Stimulated activated naive B cell treated with anti-CD40 and anti-IgM and Interleukin-4, amounts not matched to agents 10 μg/mL and 1 μg/mL and 100 μg/mL, for 72 hours (primary cell): ENCODE measurements around the gene TTC39B.

Experiments used
- ATAC-seq, 2 donors: fragments of 150-1000 bp; cut with Tn5 transposase; replicated peaks; 2 replicates each; pipeline ENCODE4 v1.10.0; 2021; ENCODE audit warnings: moderate library complexity in 1 of 2
- DNase-seq: peaks from one replicate; pipeline ENCODE4 v3.0.0; 2021
- H3K27ac Mint-ChIP-seq: one replicate; pipeline ENCODE4 v1.8.0; 2022; ENCODE audit warnings: mild to moderate bottlenecking, mixed read lengths
- H3K27me3 Mint-ChIP-seq, 2 donors: one replicate each; pipeline ENCODE4 v1.8.0; 2022; ENCODE audit warnings: mixed read lengths in 2 of 2
- H3K36me3 Mint-ChIP-seq, 2 donors: one replicate each; pipeline ENCODE4 v1.8.0; 2022; ENCODE audit warnings: mixed read lengths in 2 of 2, mild to moderate bottlenecking in 1 of 2
- H3K4me1 Mint-ChIP-seq, 2 donors: one replicate each; pipeline ENCODE4 v1.8.0; 2022; ENCODE audit warnings: mixed read lengths in 2 of 2, mild to moderate bottlenecking in 1 of 2
- H3K4me3 Mint-ChIP-seq, 2 donors: one replicate each; pipeline ENCODE4 v1.8.0; 2022; ENCODE audit warnings: mild to moderate bottlenecking in 2 of 2, mixed read lengths in 2 of 2, moderate library complexity in 1 of 2
- H3K9me3 Mint-ChIP-seq, 2 donors: one replicate each; pipeline ENCODE4 v1.8.0; 2022; ENCODE audit warnings: mixed read lengths in 2 of 2, mild to moderate bottlenecking in 1 of 2

Gene TTC39B

DNA sequence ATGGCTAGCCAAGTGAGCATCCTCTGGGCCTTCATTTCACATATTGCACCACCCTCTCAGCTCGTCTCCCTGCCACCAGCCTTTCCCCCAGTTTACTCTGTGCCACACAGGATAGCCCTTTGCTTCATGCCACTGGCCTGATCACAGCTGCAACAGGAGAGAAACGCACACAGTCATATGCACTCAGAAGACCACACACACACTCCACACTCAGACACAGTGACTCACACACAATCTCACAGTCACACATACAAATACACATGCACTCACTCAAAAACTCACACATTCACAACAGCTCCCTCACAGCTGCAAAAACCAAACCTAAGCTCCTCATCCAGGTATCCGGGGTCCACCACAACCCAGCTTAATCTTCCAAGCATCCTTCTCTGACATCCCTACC is 38.7 kb downstream of the TTC39B start:
- DNase-seq: no peak
- Mint-ChIP-seq H3K27me3 (no peaks in the 10 kb centered on the region), H3K36me3 (no peaks in the 10 kb centered on the region), H3K9me3 (no peaks in the 10 kb centered on the region), H3K27ac (no peak overlapping the region), H3K4me3 (no peak overlapping the region), H3K4me1 (peaks cover 0 to 9% of the 10 kb centered on the region in 2 donors)
- ATAC-seq: no peak

DNA sequence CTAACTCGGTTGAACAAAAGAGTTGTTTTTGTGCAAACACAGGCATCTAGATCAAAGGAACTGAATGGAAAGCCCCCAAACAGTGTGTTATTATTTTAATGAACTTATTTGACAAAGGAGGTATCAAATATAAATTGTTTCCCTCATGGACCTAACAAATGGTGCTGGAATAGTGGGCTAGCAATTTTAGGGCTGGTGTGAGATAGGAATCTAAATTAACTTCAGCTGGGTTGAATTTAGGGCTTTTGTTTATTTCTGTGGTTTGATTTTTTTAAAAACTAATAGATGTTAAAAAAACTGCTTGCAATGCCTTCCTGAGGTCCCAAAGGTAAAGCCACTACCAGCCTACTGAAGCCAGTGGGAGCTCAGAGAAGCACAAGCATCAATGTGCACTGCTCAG is 42.1 kb downstream of the TTC39B start:
- Mint-ChIP-seq H3K36me3 (peaks cover 0 to 4% of the 10 kb centered on the region in 2 donors), H3K27ac (no peak overlapping the region), H3K4me1 (peaks cover 0 to 8% of the 10 kb centered on the region in 2 donors), H3K9me3 (no peaks in the 10 kb centered on the region), H3K4me3 (no peak overlapping the region), H3K27me3 (no peaks in the 10 kb centered on the region)
- DNase-seq (no peak), ATAC-seq (no peak)

DNA sequence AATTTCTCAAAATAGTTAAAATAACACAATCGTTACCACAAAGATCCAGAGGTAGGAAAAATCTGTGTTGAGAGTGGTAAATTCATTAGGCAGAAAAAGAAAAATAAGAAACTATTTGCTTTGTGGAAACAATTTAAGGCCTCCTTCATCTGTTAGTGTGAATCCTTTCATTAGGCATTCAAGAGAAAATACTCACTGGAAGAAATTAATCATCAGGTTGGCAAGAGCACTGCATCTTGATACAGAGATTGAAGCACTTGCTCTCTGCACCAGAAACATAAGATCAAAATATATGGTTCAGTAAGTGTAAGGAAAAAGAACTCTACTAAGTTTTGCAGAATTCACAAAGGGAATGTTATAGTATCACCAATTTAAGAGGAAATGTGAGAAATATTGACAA is 44.4 kb downstream of the TTC39B start:
- Mint-ChIP-seq H3K36me3 (peaks cover 0 to 4% of the 10 kb centered on the region in 2 donors), H3K9me3 (no peaks in the 10 kb centered on the region), H3K4me3 (no peak overlapping the region), H3K27me3 (no peaks in the 10 kb centered on the region), H3K4me1 (peaks cover 0 to 2% of the 10 kb centered on the region in 2 donors), H3K27ac (no peak overlapping the region)
- ATAC-seq (no peak), DNase-seq (no peak)

DNA sequence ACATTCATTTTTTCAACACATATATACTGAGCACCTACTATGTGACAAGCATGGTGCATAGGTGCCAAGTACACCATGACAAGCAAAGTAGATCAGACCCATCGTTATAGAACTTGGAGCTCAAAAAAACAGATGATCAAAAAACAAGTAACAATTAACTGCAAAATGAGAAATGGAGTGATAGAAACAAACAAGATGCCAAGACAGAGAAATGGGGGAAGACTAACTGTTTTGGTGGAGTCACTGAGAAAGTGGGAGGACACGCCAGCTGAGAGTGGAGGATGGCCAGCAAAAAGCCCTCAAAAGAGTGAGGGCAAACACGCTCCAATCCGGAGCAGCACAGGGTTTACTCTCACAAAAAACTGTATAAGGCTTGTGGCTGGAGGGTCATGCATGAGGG is 50.6 kb downstream of the TTC39B start:
- no peaks in the 10 kb centered on the region for H3K4me1 Mint-ChIP-seq
- DNase-seq (no peak), ATAC-seq (no peak)
- H3K4me3 Mint-ChIP-seq: no peak overlapping the region
- H3K27ac Mint-ChIP-seq: no peak overlapping the region
- H3K27me3 Mint-ChIP-seq: no peaks in the 10 kb centered on the region
- no peaks in the 10 kb centered on the region for H3K9me3 Mint-ChIP-seq
- H3K36me3 Mint-ChIP-seq: peaks cover 0 to 6% of the 10 kb centered on the region in 2 donors

DNA sequence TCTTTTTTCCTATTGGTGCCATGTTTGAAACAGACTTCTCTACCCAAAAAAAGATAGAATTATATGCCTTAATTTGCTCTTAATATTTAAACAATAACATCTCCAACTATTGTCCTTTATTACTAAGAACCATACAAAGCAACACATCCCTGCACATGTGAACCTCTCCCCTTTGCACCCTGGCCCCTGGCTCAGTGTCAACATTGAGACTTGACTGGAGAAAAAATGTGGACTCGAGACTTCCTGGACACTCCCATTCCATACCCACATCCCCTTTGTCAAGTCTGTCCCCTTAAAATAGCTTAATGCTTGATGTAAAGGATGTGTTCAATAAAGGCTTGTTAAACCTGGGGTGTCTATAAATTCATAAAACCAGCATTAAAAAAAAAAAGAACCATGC is 53.2 kb downstream of the TTC39B start:
- no peaks in the 10 kb centered on the region for H3K27me3 Mint-ChIP-seq
- H3K36me3 Mint-ChIP-seq: peaks cover 0 to 5% of the 10 kb centered on the region in 2 donors
- peaks cover 0 to 2% of the 10 kb centered on the region in 2 donors for H3K4me1 Mint-ChIP-seq
- ATAC-seq (no peak), DNase-seq (no peak)
- H3K4me3 Mint-ChIP-seq: no peak overlapping the region
- no peaks in the 10 kb centered on the region for H3K9me3 Mint-ChIP-seq
- no peak overlapping the region for H3K27ac Mint-ChIP-seq

DNA sequence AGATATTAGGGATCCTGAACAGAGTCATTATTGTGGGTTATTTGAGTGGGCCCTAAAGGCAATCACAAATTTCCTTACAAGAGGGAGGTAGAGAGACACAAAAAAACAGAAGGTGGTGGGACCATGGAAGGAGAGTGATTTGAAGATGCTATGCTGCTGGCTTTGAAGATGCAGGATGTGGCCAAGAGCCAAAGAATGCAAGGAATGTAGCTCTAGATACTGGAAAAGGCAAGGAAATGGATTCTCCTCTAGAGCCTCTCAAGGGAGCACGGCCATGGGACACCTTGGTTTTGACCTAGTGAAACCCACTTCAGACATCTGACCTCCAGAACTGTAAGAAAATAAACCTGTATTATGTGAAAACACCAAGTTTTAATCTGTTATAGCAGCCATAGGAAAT is 53.8 kb downstream of the TTC39B start:
- no peak for DNase-seq
- Mint-ChIP-seq H3K36me3 (peaks cover 0 to 5% of the 10 kb centered on the region in 2 donors), H3K4me3 (no peak overlapping the region), H3K9me3 (no peaks in the 10 kb centered on the region), H3K27ac (no peak overlapping the region), H3K27me3 (no peaks in the 10 kb centered on the region), H3K4me1 (peaks cover 0 to 2% of the 10 kb centered on the region in 2 donors)
- ATAC-seq: no peak

DNA sequence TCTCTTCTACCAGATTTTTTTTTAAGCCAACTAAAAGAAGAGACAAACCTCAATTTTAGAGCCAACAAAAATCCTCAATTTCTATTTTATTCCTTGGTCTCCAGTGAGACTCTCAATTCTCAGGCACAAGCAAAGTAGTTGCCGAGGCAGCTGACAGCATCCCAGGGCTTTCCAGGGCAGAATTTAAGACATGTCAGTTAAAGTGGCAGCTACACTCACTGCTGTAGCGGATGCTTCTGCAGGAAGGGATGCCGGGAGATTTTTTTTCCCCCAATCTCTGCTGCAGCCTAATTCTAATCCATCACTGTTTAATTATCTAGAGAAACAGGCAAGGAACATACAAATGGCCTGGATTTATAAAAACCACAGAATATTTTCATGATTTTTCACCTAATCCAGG is 57.0 kb downstream of the TTC39B start:
- Mint-ChIP-seq H3K36me3 (no peaks in the 10 kb centered on the region), H3K9me3 (no peaks in the 10 kb centered on the region), H3K27me3 (no peaks in the 10 kb centered on the region), H3K4me1 (peaks cover 0 to 4% of the 10 kb centered on the region in 2 donors), H3K4me3 (no peak overlapping the region), H3K27ac (no peak overlapping the region)
- no peak for ATAC-seq
- DNase-seq: no peak

DNA sequence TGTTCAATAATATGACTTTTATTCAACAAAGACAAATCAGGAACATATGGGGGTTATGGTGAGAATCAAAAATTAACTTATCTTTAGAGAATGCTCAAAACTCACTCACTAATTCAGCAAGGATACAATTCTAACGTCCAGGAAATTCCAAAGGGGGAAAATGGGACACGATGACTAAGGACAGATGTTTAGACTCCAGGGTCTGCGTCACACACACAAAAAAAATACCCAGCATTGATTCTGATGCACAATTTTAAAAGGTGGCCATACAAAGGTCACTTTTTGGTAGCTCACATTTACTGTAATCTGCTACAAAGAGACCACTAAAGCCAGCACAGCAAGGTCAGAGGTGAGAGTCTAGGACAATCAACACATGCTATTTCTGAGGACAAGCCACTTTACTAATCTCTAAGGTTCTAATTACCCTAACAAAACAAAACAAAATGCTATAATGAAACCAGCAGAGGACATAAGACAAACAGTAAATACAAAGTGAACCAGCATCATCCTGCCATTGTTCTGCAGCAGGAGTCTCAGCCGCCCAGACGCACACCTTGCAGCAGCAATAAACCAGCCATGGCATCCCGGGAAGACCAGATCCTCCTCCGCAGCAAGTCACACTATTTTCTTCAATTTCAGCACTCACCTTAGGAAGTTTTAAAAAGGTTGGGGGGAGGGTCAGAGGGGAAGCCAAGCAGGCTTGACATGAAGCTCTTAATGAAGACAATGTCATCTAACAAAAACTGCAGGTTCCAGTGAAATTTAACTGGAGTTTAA is 57.8 kb downstream of the TTC39B start:
- Mint-ChIP-seq H3K36me3 (peaks cover 0 to 1% of the 10 kb centered on the region in 2 donors), H3K4me1 (peaks cover 0 to 4% of the 10 kb centered on the region in 2 donors), H3K27me3 (peaks cover 0 to 2% of the 10 kb centered on the region in 2 donors), H3K4me3 (no peak overlapping the region), H3K27ac (no peak overlapping the region), H3K9me3 (no peaks in the 10 kb centered on the region)
- ATAC-seq: no peak
- DNase-seq: no peak

DNA sequence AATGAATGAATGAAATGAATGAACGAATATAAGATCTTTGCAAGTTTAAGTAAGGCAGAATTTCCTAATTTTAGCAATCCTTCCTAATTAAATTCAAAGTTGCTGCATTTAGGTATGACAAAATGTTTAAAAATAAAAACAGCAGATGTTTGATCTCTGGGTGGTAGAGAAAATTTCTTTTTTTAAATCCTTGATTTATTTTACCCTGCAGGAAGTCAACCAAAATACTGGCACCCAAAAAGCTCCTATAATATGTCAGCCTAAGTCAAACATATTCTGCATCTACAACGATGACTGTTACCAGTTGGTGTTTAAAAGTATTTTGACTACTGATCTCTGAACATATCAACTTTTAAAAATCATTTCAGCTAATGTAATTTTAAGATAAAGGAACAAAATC is 58.4 kb downstream of the TTC39B start:
- Mint-ChIP-seq H3K27ac (no peak overlapping the region), H3K4me1 (peaks cover 0 to 4% of the 10 kb centered on the region in 2 donors), H3K27me3 (peaks cover 0 to 4% of the 10 kb centered on the region in 2 donors), H3K9me3 (no peaks in the 10 kb centered on the region), H3K4me3 (no peak overlapping the region), H3K36me3 (peaks cover 0 to 3% of the 10 kb centered on the region in 2 donors)
- DNase-seq (no peak), ATAC-seq (no peak)

DNA sequence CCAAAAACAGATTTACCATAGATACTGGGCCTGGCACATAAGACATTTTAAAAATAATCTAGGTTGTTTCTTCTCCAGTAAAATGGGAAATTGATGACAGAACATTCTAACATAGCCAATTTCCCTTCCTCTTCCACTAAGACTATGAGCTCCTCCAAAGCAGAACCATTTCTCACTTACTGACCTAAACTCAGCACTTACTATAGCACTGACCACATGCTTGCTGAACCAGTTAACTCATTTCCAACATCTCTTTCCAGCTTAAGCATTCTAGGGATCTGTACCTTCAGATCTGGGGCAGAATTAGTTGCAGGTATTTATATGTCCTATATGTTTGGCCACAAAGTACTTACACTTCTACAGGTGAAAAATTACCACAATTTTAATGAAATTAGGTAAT is 58.9 kb downstream of the TTC39B start:
- DNase-seq: no peak
- Mint-ChIP-seq H3K4me1 (peaks cover 0 to 4% of the 10 kb centered on the region in 2 donors), H3K36me3 (peaks cover 0 to 3% of the 10 kb centered on the region in 2 donors), H3K27ac (no peak overlapping the region), H3K9me3 (no peaks in the 10 kb centered on the region), H3K4me3 (no peak overlapping the region), H3K27me3 (peaks cover 0 to 4% of the 10 kb centered on the region in 2 donors)
- ATAC-seq: no peak

DNA sequence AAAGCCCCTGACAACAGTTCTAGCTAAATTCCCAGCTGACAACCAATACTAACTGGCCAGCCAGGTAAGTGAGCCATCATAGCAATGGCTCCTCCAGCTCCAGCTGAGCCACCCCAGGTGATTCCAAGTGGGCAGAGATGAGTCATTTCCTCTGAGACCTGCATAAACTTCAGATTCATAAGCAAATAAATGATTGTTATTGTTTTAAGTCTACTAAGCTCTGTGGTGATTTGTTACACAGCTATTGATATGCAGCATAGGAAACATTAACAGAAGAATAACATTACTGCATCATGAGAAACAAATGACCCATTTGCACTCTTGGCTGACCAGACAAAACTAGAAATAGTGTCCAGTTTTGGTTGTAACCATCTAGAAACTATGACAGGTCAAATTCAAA is 60.3 kb downstream of the TTC39B start:
- H3K4me1 Mint-ChIP-seq: peaks cover 0 to 4% of the 10 kb centered on the region in 2 donors
- no peak overlapping the region for H3K27ac Mint-ChIP-seq
- no peaks in the 10 kb centered on the region for H3K9me3 Mint-ChIP-seq
- peaks cover 0 to 3% of the 10 kb centered on the region in 2 donors for H3K36me3 Mint-ChIP-seq
- peaks cover 0 to 4% of the 10 kb centered on the region in 2 donors for H3K27me3 Mint-ChIP-seq
- no peak overlapping the region for H3K4me3 Mint-ChIP-seq
- DNase-seq (no peak), ATAC-seq (no peak)

DNA sequence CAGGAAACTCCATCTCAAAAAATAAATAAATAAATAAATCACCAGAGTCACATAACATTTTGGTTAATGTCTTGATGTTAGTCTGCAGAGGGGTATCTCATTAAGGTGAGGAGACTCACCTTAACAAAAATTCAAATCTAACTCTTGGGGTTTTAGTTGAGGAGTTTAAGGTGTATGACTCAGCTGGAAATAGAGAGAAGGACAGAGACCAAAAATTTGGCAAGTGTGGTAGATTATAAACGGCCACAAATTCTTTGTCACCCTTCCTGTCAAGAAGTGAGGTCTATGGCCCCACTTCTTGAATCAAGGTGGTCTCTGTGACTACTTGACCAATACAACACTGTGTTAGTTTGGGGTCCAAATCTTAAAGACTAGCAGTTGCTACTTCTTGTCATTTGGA is 60.8 kb downstream of the TTC39B start:
- Mint-ChIP-seq H3K4me3 (no peak overlapping the region), H3K9me3 (no peaks in the 10 kb centered on the region), H3K4me1 (peaks cover 0 to 4% of the 10 kb centered on the region in 2 donors), H3K27me3 (peaks cover 0 to 4% of the 10 kb centered on the region in 2 donors), H3K27ac (no peak overlapping the region), H3K36me3 (peaks cover 0 to 3% of the 10 kb centered on the region in 2 donors)
- ATAC-seq (no peak), DNase-seq (no peak)

DNA sequence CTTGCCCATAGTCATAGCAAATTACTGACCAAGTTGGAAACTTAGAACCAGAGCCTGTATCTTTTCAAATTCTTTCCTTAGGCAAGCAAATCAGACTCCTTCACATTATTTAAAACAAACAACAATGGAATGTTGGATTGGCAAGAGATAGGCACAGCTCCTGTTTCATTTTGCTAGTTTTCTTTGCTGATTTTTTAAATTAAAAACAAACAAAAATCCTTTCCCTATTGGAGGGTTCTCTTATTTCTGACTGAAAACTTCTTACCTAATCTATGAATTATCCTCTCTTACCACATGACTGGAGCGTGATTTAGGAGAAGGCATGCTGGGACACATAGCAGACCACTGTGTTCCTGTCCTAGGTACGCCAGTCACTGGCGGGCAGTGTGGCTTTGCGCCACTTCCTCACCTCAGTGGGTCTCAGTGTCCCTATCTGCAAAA is 63.0 kb downstream of the TTC39B start:
- no peak overlapping the region for H3K27ac Mint-ChIP-seq
- peaks cover 0 to under 1% of the 10 kb centered on the region in 2 donors for H3K9me3 Mint-ChIP-seq
- DNase-seq: no peak
- no peak for ATAC-seq
- H3K36me3 Mint-ChIP-seq: peaks cover under 1 to 3% of the 10 kb centered on the region in 2 donors
- H3K27me3 Mint-ChIP-seq: peaks cover 0 to 4% of the 10 kb centered on the region in 2 donors
- H3K4me1 Mint-ChIP-seq: peaks cover 8 to 11% of the 10 kb centered on the region in 2 donors
- no peak overlapping the region for H3K4me3 Mint-ChIP-seq

DNA sequence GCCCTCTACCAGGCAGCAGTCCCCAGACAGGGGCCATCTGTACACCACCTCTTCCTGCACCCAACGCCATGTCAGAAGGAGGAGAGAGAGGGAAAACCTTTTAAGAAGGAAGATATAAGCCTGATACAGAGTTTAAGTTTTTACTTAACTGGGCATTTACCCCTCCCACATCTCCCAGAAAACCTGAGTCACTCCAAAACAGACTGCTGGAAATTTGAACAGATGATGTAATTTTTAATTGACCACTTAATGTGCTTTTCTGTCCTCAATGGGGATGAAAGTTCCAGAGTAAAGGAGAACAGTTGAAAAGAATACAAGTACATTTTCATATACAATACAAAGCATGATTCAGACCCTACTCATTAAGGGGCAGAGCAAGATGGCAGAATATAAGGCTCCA is 63.9 kb downstream of the TTC39B start:
- H3K36me3 Mint-ChIP-seq: peaks cover 7 to 10% of the 10 kb centered on the region in 2 donors
- DNase-seq (no peak), ATAC-seq (no peak)
- H3K27ac Mint-ChIP-seq: no peak overlapping the region
- peaks cover 8 to 9% of the 10 kb centered on the region in 2 donors for H3K4me1 Mint-ChIP-seq
- peaks cover 0 to 4% of the 10 kb centered on the region in 2 donors for H3K27me3 Mint-ChIP-seq
- H3K4me3 Mint-ChIP-seq: no peak overlapping the region
- peaks cover 4 to 9% of the 10 kb centered on the region in 2 donors for H3K9me3 Mint-ChIP-seq

DNA sequence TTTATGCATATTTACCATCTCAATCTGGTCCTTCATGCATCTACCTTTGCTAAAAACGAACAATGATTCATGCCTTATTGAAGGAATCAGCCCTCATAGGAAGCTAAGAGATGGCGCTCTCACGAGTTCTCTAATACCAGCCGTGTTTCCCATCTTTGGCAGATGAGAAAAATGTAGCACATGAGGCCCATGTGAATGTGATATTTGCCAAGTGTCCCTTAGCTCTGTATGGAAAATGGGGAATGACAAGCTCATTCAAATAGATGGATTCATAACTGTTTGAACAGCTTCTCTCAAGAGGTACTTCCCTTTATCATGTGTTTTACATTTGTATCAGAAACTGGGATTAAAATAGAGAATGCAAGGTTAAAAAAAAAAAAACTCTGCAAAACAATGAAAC is 66.1 kb downstream of the TTC39B start:
- H3K27me3 Mint-ChIP-seq: peaks cover 0 to 9% of the 10 kb centered on the region in 2 donors
- peaks cover 8% of the 10 kb centered on the region in 2 donors for H3K4me1 Mint-ChIP-seq
- peaks cover 23% of the 10 kb centered on the region in 2 donors for H3K9me3 Mint-ChIP-seq
- H3K4me3 Mint-ChIP-seq: no peak overlapping the region
- no peak overlapping the region for H3K27ac Mint-ChIP-seq
- H3K36me3 Mint-ChIP-seq: peaks cover 20 to 27% of the 10 kb centered on the region in 2 donors
- ATAC-seq (no peak), DNase-seq (no peak)
